G401.6 (cell line): Measurements from ENCODE around the gene CNTNAP2.

Source experiments
- FAIRE-seq: peaks from 2 replicates; lab custom pipeline; 2012; peaks lifted over from hg19 to GRCh38; lab: Jason Lieb, UNC

CNTNAP2 gene

DNA sequence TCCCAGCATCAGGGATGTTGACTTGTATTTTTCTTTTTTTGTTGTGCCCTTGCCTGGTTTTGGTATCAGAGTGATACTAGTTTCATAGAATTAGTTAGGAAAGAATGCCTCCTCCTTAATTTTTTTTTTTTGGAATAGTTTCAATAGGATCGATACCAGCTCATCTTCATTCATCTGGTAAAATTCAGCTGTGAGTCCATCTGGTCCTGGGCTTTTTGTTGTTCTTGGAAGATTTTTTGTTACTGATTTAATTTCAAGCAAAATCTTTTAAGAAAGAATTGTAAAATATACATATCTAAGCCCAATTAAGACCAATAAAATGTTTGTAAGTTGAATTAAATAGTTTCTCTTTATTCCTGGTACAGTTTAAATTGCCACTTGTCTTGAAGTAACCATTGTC, 1159.5 kb downstream of the CNTNAP2 start:
- FAIRE-seq: no peak

DNA sequence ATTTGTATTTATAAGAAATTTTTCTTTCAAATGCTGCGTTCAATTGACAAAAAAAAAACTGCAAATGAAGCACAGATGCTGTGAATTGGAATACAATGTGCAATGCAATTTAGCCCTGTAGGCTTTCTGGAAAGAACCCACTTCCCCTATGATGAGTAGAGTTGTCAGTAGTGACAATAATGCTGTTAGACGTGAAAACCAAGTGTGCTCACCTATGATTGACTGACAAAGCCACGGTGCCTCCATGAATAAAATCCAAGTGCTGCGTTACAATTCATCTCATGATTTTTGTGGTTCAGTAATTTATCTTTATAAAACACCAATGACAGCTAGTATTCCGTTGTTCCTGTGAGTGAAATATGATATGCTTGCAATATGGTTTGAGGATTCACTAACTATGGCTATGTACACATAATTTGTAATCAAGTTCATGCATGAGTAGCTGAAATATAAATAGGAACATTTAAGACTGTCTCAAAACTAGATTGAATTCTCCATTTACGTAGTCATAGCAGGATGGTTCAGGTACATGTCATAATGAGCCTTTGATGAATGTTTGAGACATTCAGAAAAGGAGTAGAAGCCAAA, 1160.3 kb downstream of the CNTNAP2 start:
- no peak for FAIRE-seq

DNA sequence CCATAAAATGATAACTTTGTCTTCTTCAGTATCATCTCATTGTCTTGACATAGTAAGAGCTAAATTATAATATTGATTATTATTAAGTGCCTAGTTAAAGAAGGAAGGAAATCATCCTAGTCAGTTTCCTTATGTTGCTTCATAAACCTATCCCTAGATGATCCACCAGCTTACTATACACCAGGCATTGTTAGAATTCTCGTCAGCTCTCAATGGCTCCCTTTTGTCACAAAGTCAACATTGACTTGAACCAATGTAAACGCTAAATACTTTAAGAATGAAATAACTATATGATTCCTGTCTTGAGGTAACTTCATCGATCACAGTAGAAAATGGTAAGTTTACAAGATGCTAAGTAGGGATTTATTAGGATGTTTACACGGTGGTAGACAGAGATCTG, 1162.9 kb downstream of the CNTNAP2 start:
- no peak for FAIRE-seq

DNA sequence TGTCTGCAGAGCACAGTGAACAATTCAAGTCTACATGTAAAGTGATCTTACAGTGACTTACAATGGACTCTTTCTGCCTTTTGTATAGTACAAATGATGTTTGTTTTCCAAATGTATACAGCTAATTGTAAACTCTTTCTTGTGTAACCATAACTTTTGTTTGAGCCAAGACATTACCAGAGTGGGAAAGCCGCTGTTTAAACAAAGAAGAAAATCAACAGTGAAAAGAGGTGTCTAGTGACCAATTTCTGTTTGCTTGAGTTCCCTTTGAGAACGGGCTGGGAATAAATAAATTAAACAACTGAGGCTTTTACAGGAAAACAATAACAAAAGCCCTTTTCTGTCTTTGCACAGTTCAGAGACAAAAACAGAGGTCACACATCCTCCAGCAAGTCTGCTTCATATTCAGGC, 1163.4 kb downstream of the CNTNAP2 start:
- no peak for FAIRE-seq

DNA sequence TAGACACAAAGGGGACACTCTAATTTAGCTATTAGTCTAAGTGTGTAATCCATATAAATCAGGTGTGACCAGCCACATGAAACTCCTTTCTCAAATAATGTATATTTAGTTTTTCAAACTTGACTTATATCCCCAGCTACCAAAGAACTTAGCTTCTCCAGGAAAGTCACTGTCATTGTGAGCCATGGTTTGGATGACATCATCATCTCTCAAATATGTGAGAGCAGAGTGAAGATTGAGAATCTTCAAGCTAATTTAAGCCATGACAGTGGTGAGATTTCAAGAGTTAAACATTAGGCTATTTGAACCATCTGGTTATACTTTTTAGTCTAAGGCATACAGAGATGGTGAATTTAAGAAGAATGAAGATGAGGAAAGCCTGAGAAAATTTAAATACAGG, 1165.6 kb downstream of the CNTNAP2 start:
- no peak for FAIRE-seq

DNA sequence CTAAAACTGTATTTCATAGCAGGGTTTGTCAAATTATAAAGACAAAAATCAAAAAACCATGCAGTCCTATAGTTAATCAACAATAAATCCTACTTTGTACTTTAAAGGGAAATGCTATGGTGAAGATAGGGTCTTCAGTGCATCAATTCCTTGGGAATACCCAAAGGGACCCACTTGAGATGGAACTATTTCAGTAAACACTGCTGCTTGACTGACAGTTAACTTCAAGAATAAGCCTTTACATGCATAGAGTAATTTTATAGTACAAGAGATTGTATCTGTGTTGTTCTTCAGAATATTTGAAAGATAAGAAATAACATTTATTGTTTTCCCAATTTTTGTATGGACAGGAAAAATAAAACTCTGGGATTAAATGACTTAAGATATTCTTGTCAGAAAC, 1179.6 kb downstream of the CNTNAP2 start:
- FAIRE-seq: no peak

DNA sequence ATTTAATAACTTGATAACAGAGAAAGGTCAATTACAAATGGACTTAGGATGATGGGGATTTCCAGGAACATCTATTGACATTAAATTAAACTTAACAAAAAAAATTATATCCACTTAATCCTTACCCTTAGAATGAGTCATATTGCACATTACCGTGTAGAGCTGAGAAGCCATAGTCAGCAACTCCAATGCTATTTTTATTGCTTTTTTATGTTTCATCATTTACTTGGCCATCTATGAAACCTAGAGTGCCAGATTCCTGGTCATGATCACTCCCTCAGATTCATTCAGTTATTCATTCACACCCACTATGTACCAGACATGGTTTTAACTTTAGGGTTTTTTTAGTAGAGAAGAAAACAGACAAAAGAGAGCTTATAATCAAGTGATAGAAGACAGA, 1180.4 kb downstream of the CNTNAP2 start:
- no peak for FAIRE-seq

DNA sequence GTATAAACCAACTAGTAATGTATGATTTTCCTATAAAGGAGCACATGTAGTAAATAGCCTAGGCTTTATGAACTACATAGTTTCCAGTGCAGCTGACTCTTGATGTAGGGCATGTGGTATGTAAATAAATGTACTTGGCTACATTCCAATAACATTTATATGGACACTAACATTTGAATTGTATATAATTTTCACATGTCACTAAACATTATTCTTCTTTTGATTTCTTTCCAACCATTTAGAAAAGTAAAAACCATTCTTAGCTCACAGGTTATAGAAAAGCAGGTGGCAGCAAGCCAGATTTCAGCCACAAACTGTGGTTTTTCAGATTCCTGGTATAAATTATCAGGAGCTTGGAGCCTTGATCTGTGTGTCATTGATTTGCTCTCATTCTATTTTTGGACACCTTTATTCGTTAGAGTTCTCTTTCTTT, 1182.0 kb downstream of the CNTNAP2 start:
- FAIRE-seq: no peak

DNA sequence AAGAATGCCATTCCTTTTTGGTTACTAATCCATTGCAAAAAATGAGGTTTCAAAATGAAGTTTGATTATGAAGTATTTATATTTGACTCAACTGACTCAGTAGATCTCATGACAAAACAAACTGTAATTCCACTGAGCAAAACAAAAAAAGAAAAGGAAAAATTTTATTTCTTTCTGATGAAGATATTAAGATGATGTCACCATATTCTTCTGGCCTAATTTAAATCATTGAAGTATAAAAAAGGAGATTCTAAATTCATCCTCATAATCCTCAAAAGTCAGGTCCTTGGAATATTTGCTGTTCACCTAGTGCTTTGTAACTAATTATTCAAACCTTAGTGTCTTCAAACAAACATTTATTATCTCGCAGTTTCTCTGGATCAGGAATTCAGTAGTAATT, 1183.7 kb downstream of the CNTNAP2 start:
- FAIRE-seq: no peak

DNA sequence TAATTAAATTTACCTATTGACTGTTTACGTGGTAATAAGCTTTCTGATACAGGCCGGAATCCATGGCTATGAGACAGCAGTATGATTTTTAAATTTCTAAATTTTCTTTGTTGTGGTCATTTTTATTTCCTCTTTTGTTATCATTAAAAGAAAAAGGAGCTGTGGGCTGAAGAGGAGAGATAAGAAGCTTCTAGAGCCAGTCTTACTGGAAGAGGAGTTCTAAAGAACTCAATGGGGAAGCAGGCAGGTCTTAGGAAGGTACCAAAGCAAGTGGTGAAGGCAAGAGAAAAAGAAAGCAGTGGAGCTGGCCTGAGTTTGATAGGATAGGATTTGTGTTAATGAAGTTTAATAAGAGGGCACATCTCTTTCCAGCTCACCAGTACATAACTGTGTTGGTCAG, 1187.8 kb downstream of the CNTNAP2 start:
- FAIRE-seq: no peak

DNA sequence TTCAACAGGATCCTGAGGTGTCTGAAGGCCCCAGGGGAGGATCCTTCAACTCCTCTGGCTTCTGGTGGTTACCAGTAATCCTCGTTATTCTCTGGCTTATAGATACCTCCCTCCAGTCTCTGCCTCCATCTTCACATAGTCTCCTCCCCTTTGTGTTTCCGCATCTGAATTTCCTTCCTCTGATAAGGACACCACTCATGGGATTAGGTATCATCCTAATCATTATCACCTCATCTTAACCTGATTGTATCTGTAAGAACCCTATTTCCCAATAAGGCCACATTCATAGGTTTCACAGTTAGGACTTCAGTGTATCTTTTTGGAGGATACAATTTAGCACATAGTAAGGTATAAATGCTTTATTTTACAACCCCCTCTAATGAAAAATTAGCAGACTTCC, 1189.2 kb downstream of the CNTNAP2 start:
- no peak for FAIRE-seq

DNA sequence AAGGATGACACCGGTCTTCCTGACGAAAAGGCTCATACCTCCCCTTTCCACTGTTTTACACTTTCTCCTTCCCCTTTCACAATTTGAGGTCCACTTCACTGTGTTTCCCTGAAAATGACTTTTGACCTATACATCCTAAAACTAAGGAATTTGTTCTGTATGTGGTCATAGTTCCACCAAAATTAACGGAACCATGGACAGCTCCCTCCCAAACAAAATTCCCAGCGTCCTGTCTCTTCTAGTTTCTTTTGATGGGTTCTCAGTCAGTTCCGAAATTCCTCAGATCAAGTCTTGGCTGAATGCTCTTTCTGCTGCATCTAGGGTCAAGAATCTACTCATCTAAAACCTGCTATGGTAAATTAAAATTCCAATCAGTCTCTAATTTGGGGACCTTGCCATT, 1191.9 kb downstream of the CNTNAP2 start:
- FAIRE-seq: no peak

DNA sequence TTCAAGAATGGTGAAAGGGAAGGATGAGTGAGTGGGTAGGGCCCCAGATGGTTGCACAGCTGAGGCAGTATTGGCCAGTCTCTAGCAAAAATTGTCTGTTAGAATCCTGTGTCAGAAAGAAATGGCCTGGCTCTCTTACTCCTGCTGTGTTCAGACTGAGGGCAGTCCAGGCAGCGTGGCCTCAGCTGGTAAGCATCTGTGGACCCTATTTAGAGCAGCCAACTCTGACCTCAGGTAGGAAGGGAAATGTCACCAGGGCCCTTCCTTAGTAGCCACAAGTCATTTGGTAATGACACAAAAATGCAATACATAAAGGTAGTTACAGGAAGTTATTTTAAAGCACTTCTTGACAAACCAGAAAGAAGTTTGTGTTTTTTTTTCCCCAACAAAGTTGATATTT, 1194.7 kb downstream of the CNTNAP2 start:
- FAIRE-seq: no peak

DNA sequence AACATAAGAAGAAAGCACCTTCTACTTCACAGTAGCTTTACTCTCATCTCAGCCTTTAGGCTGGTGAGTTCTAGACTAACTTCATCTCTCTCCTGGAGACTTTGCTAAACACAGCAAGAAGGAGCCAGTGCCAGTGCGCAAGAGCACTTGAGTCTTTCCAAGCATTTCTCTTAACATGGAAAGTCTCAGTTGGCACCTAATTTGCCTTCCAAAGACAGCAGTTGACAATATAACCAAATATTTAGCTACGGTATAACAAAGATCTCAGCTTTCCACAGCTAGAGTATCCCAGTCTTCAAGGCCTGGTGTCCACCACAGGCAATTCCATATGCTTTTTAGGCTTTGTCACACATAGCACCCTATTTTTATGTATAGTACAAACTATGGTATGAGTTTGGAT, 1204.9 kb downstream of the CNTNAP2 start:
- no peak for FAIRE-seq

DNA sequence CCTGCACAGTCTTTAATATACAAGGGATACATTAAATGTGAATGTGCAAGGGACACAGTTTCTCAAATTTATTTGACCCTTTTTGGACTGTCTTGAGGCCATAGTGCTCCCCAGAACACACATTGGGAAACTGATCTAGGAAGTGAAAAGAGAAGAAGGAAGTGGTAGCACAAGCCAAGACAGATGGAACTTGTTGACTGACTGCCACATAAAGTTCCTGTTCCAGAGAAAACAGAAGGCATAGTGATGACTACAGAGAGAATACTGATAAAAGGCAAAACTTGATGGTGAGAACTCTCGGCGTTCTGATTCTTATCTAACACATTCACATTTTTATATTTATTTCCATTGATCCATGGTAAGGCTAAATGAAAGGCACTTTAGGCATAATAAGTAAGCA, 1216.4 kb downstream of the CNTNAP2 start:
- no peak for FAIRE-seq

DNA sequence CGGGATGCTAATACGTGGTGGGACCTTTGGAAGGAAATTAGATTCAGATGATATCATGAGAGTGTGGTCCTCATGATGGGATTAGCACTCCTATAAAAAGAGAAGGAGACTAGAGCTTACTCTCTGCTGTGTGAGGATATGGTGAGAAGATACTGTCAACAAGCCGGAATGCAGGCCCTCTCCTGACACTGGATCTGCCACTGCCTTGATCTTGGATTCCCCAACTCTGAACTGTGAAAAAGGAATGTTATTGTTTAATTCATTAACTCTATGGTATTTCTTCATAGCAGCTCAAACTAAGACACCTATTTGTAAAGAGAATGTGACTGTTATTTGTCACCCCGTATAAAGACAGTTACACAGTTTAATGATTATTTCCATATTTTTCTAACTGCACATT, 1246.5 kb downstream of the CNTNAP2 start:
- FAIRE-seq: no peak

DNA sequence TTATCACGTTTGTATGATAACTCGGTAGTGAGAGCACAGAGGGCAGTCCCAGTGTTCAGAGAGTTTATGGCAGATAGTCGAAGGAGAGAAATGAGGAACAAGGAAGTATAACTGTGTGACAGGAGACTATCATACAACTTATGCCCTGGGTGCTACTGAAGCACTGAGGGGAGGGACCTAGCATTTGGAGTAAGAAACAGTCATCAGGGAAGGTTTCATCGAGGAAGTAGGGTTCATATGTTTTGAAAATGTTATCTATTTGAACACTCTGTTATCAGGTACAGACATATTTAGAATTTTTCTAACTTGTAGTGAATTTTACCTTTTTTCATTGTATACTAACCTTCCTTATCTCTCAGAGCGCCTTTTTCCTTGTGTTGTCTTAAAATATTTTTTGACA, 1259.6 kb downstream of the CNTNAP2 start:
- FAIRE-seq: no peak

DNA sequence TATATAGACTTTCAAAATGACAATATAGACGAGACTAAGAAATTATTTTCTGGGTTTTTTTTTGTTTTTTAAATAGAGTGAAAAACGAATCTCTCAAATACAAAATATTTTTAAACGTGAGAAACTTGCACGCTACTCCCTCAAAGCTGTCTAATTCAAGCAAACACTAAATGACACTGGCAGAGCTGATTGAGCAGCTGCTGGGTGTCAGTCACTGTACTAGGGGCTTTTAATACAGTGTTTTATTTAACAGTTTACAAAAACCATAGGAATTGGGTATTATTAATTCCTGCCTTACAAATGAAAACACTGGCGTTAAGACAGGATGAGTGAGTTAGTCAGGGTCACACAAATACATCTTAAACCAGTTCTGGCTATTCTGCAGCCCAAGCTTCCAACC, 1264.3 kb downstream of the CNTNAP2 start:
- FAIRE-seq: no peak

DNA sequence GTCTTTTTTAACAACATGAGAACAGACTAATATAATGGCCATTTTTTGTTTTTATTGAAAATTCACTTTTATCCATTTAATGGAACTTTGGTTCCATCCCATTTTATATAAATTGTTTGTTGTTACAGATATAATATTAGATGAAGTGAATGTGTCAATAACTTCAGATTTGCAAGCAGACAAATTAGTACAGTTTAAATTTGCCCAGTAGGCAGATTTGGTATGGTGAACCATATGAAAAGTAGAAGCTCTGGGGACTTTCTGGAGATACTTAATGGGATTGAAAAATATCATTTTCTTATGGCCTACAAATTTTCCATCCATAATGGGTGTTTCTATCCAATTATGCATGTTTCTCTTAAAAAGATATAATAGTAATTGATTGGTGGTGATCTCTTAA, 1277.7 kb downstream of the CNTNAP2 start:
- FAIRE-seq: no peak

DNA sequence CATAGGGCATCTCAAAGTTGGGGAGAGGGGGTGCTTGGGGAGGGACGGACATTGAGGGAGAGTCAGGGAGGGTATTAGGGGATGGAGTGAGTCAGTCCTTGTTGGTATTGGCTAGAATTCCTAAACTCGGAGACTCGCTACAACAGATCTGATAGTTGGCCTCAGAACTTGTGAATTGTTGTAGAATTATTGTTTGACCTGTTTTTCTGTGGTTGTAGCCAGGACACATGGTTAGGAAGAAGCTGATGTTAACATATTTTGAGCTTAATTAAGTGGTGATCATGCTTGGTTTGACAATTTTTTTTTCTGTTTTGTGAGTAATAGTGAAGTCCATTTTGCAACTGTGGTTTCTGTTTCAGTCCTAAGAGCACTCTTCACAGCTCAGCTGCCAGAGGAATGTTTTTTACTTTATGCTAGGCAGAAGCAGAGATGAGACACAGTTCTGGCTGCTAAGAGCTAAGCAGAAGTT, 1283.7 kb downstream of the CNTNAP2 start:
- FAIRE-seq: no peak

DNA sequence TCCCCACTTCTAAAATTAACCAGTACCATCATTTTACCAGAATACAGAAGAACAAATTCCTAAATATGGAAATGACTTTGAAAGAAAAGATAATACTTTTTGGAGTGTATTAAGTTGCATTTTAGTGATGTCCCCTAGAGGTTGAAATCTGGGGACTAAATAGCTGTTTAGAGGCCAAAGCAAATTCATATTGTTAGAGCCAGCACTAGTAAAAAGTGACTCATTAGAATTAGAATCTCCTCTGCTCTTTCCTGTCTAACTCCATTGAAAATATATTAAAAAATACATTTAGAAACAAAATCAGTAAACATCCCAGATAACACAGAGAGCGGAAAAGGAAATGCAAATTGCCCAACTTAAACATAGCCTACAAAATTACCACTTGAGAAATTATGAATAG, 1284.3 kb downstream of the CNTNAP2 start:
- no peak for FAIRE-seq

DNA sequence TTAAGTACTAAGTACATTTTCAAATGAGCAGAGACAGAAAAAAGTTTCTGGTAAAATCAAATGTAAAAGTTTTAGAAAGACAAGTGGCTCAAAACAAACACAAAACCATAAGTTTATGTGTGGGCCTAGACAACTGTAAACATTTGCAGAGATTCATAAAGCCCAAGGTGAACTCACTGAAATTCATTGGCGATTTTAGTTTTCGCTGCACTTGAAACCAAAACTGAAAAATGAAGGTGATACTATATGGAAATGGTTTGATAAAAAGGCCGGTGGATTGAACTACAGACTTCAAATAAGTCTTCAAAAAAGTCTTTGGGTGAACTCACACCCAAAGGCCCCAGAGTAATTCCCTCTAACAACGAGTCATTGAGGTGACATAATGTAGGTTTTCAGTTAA, 1289.0 kb downstream of the CNTNAP2 start:
- FAIRE-seq: no peak

DNA sequence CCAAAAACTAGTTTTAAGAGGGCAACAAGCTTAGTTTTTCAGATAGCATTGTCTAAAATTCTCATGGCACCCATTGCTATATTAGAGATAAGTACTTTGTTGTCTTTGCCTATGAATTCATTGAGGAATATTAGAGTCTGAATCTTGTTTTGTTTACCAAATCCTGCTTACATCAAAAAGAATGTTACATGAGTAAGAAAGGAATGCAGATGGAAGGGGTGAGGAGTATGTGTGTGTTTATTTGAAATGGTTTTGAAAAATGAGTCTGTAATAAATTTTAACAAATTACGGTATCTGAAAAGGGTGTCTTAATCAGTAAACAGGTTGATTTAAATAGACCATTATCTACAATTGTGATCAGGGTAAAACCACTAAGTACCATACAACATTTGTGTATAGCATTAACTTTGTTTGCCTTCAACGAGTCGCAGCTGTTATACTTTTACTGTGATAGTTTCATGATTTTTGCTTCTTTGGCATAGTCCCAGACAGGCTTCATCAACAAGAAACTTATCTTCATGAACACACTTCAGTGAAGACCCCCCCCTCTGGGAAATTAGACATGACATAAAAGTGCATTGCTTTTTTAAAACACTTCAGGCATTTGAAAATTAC, 1290.0 kb downstream of the CNTNAP2 start:
- no peak for FAIRE-seq

DNA sequence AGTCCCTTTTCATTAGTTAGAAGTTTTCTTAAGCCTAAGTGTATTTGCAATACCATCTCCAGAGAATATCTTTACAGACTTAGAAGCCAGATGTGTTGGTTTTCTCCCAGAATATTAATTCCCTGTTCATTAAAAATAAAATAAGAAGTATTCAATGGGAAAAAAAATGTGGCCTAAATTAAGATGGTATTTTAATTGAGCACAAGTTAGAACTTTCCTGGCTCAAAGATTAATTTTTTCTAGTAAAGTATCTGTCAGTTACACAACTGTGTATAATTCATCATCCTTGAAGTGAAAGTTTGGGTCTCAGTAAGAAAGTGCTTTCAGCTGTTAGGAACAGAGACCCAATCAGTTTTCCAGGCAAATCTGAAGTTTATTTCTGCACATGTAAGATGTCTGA, 1294.5 kb downstream of the CNTNAP2 start:
- no peak for FAIRE-seq

DNA sequence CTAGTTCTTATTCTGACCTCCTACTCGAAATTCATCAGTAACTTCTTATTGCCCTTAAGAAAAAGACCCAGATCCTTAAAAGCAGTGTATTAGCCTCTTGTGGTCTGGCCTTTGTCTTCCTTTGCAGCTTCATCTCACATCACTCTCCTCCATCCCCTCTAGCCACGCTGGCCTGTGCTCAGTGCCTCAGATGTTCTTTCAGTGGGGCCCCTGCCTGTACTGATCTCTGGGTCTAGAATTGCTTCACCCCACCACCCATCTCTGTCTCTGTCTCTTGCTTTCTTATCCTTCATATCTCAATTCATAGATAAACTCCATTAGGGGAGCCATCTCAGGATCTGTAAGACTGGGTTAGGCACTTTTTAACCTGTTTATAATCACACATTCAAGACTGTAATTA, 1295.5 kb downstream of the CNTNAP2 start:
- FAIRE-seq: no peak
